ENCODE data around the gene PRDM16.

Gene PRDM16

DNA sequence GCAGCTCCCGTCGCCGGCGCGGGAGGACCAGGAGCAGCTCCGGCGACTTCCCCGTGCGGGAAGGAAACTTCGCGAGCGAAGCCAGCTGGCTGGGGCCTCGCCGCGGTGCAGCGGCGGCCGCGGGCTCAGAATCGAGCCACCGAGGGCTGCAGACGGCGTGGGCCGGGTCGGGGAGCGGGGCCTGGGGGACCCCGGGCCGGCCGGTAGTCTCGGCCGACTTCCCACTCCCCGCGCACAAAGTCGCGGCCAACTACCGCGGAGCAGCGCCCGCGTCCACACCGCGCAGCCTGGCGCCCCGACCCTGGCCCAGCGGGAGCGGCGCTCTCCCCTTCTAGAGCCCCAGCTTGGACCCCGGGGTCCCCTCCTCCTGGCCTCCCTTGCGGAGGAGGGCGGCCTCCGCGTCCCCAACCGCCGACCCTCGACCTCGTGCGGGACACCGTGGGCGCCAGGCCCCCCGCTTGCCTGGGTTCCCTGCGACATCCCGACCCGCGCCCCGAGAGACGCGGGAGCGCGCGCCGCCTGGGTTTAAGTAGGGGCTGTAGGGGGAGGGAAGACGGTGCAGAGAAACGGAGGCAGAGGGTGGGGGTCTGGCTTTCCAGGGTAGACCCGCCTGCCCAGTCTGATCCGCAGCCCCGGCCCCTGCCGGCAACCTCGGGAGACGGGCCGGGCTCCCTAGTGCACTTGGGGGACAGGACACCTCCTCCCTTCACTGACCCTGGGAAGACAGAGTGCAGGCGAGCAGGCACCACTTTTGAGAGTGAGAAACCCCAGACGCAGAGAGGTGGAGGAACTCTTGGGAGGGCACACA, 4.7 kb downstream of the PRDM16 start:
- no peak for DNase-seq (ENCODE audit: extremely low read depth, insufficient read length)
- TF ChIP-seq, protein P1, sequence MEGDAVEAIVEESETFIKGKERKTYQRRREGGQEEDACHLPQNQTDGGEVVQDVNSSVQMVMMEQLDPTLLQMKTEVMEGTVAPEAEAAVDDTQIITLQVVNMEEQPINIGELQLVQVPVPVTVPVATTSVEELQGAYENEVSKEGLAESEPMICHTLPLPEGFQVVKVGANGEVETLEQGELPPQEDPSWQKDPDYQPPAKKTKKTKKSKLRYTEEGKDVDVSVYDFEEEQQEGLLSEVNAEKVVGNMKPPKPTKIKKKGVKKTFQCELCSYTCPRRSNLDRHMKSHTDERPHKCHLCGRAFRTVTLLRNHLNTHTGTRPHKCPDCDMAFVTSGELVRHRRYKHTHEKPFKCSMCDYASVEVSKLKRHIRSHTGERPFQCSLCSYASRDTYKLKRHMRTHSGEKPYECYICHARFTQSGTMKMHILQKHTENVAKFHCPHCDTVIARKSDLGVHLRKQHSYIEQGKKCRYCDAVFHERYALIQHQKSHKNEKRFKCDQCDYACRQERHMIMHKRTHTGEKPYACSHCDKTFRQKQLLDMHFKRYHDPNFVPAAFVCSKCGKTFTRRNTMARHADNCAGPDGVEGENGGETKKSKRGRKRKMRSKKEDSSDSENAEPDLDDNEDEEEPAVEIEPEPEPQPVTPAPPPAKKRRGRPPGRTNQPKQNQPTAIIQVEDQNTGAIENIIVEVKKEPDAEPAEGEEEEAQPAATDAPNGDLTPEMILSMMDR (IDR thresholded peaks at IDR 0.05; ENCODE audit: insufficient read depth, low read length, poor library complexity, severe bottlenecking), result no peak
- no peaks in the 10 kb centered on the region for H3K36me3 ChIP-seq (ENCODE audit: control insufficient read depth, insufficient read depth, low read length)
- no peak overlapping the region for H3K4me3 ChIP-seq (replicated peaks; ENCODE audit: low read depth, low read length)
- no peaks in the 10 kb centered on the region; the same call in 1 of the 2 replicates for H3K27me3 ChIP-seq (replicated peaks; ENCODE audit: control insufficient read depth, insufficient read depth, low read length)

GRCh38 chr1:3074297-3074741, 5.3 kb downstream of the PRDM16 start:
- no peak for DNase-seq (ENCODE audit: extremely low read depth, insufficient read length)
- H3K4me3 ChIP-seq (replicated peaks; ENCODE audit: low read depth, low read length), result no peak overlapping the region
- no peaks in the 10 kb centered on the region; the same call in 1 of the 2 replicates for H3K27me3 ChIP-seq (replicated peaks; ENCODE audit: control insufficient read depth, insufficient read depth, low read length)
- no peaks in the 10 kb centered on the region for H3K36me3 ChIP-seq (ENCODE audit: control insufficient read depth, insufficient read depth, low read length)
- TF ChIP-seq, protein P1 (IDR thresholded peaks at IDR 0.05; ENCODE audit: insufficient read depth, low read length, poor library complexity, severe bottlenecking), result no peak

- no peaks in the 10 kb centered on the region for H3K36me3 ChIP-seq (ENCODE audit: control insufficient read depth, insufficient read depth, low read length)
Observed at GRCh38 chr1:3074800-3075199, 5.8 kb downstream of the PRDM16 start.

GRCh38 chr1:3075666-3076362, 6.8 kb downstream of the PRDM16 start:
- Histone ChIP-seq H3K36me3 (ENCODE audit: control insufficient read depth, insufficient read depth, low read length) (no peaks in the 10 kb centered on the region), H3K27me3 (replicated peaks; ENCODE audit: control insufficient read depth, insufficient read depth, low read length) (no peaks in the 10 kb centered on the region; the same call in 1 of the 2 replicates), H3K4me3 (replicated peaks; ENCODE audit: low read depth, low read length) (no peak overlapping the region)
- TF ChIP-seq, protein P1 (IDR thresholded peaks at IDR 0.05; ENCODE audit: insufficient read depth, low read length, poor library complexity, severe bottlenecking), result no peak
- no peak for DNase-seq (ENCODE audit: extremely low read depth, insufficient read length)

More at GRCh38 chr1:3074800-3075199, 5.8 kb downstream of the PRDM16 start:
- Histone ChIP-seq H3K4me3 (replicated peaks; ENCODE audit: low read depth, low read length) (no peak overlapping the region), H3K27me3 (replicated peaks; ENCODE audit: control insufficient read depth, insufficient read depth, low read length) (no peaks in the 10 kb centered on the region; the same call in 1 of the 2 replicates)
- TF ChIP-seq, protein P1 (IDR thresholded peaks at IDR 0.05; ENCODE audit: insufficient read depth, low read length, poor library complexity, severe bottlenecking), result no peak
- DNase-seq (ENCODE audit: extremely low read depth, insufficient read length), result no peak

DNA sequence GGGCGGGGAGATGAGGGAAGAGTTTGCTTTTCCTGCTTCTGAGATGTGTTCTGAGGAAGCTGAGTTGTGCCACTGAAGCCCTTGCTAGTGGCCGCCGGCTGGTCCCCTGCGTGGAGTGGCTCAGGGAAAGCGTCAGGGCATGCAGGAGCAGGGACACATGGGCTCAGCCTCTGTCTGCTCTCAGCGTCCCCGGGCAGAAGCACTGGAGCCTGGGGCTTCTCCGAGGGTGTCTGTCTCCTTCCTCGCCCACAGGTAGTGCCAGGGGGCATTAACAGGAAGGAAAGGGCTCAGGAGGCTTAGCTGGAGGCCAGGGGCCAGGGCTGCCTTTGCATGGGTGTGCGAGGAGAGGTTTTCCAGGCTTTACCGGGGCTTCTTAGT, 7.3 kb downstream of the PRDM16 start:
- TF ChIP-seq, protein P1 (IDR thresholded peaks at IDR 0.05; ENCODE audit: insufficient read depth, low read length, poor library complexity, severe bottlenecking), result no peak
- DNase-seq (ENCODE audit: extremely low read depth, insufficient read length), result no peak
- Histone ChIP-seq H3K36me3 (ENCODE audit: control insufficient read depth, insufficient read depth, low read length) (no peaks in the 10 kb centered on the region), H3K4me3 (replicated peaks; ENCODE audit: low read depth, low read length) (no peak overlapping the region), H3K27me3 (replicated peaks; ENCODE audit: control insufficient read depth, insufficient read depth, low read length) (no peaks in the 10 kb centered on the region; the same call in 1 of the 2 replicates)

Data from GM06990 (cell line).